ENCODE data around the gene NEU2. TPM values are rescaled to one million over a fixed set of nuclear protein-coding genes. Genes with fewer than 3 reads are reported as not detected.

Gene NEU2
- total RNA-seq, 1 experiment from 2014 or later = not detected

GRCh38 chr2:233025706-233026105, 6.8 kb upstream of the NEU2 start:
- no peak overlapping the region for H3K4me2 ChIP-seq (ENCODE audit: insufficient read depth, insufficient read length, low read length)
- H3K27ac Mint-ChIP-seq = no peak overlapping the region
- no peaks in the 10 kb centered on the region for H3K27me3 Mint-ChIP-seq (ENCODE audit: low read depth)
- H4K5ac ChIP-seq (ENCODE audit: insufficient read length, low read depth, low read length) = no peak overlapping the region
- H2BK120ac ChIP-seq (ENCODE audit: low read depth, low read length, poor library complexity, severe bottlenecking) = no peak overlapping the region
- no peak overlapping the region for H3K23ac ChIP-seq (ENCODE audit: insufficient read length, low read depth, low read length)
- no peak overlapping the region for H3K56ac ChIP-seq (ENCODE audit: insufficient read length, low read depth, low read length)
- no peak overlapping the region for H2BK5ac ChIP-seq (ENCODE audit: insufficient read length, low read length)
- peaks cover 4 to 7% of the 10 kb centered on the region in 2 experiments; a peak in 3 of 4 replicates for H3K4me1 Mint-ChIP-seq
- H4K20me1 ChIP-seq (ENCODE audit: control insufficient read depth, insufficient read depth, insufficient read length) = no peaks in the 10 kb centered on the region
- no peak overlapping the region for H2BK15ac ChIP-seq (ENCODE audit: low read depth, low read length)
- no peak overlapping the region for H3K27ac ChIP-seq (ENCODE audit: insufficient read length, low read depth, low read length)
- H3K23me2 ChIP-seq (ENCODE audit: insufficient read length, low read depth, low read length, poor library complexity, severe bottlenecking) = no peaks in the 10 kb centered on the region
- no peak for TF ChIP-seq CTCF (conservative IDR thresholded peaks at IDR 0.05)
- no peak overlapping the region for H3K18ac ChIP-seq (ENCODE audit: insufficient read length, low read depth, low read length)
- H2AFZ ChIP-seq (ENCODE audit: low read length) = no peak overlapping the region
- no peak overlapping the region for H4K8ac ChIP-seq (replicated peaks; ENCODE audit: insufficient read length, low read depth, low read length)
- H2AK5ac ChIP-seq (ENCODE audit: insufficient read length, low read length) = no peak overlapping the region
- H3K9me3 Mint-ChIP-seq = peaks cover 0 to 3% of the 10 kb centered on the region in 2 experiments; a peak in 1 of 5 replicates
- H3K79me2 ChIP-seq (ENCODE audit: insufficient read depth, low read length) = no peaks in the 10 kb centered on the region
- no peaks in the 10 kb centered on the region for H3K9me3 ChIP-seq (ENCODE audit: control insufficient read depth, low read depth, low read length)
- no peak overlapping the region for H4K91ac ChIP-seq (ENCODE audit: insufficient read length, low read depth, low read length)
- no peak for DNase-seq
- no CpG with 5 or more reads among the region's 7 CpGs for WGBS (ENCODE audit: extremely low coverage, insufficient read length, low lambda C conversion rate)
- no peaks in the 10 kb centered on the region for H3K79me1 ChIP-seq (ENCODE audit: insufficient read depth, low read depth, low read length, poor library complexity, severe bottlenecking)
- no peak overlapping the region for H3K4ac ChIP-seq (ENCODE audit: low read depth, low read length)
- H3K36me3 Mint-ChIP-seq (ENCODE audit: insufficient read depth in 1 of 3, low read depth in 3 of 3) = peaks cover 0 to 4% (median 0%) of the 10 kb centered on the region in 3 experiments; a peak in 1 of 7 replicates
- H3K14ac ChIP-seq (ENCODE audit: insufficient read depth, low read length) = no peak overlapping the region
- H3T11ph ChIP-seq (ENCODE audit: low read length) = no peak overlapping the region
- H3K4me3 Mint-ChIP-seq = no peak overlapping the region
- no peak overlapping the region for H2BK20ac ChIP-seq (ENCODE audit: low read depth, low read length, poor library complexity, severe bottlenecking)
- H2BK12ac ChIP-seq (ENCODE audit: insufficient read length, low read depth, low read length) = no peak overlapping the region
- H3K4me1 ChIP-seq (ENCODE audit: insufficient read depth, low read length) = no peaks in the 10 kb centered on the region
- no peaks in the 10 kb centered on the region for H3K27me3 ChIP-seq (ENCODE audit: insufficient read depth, low read length)
- no peak overlapping the region for H3K9ac ChIP-seq (ENCODE audit: extremely low read depth, insufficient read length, low read length)

All from H9 (cell line).